Measurements from ENCODE around the gene AHDC1. TPM values are rescaled to one million over a fixed set of nuclear protein-coding genes. Genes with fewer than 3 reads are reported as not detected.

AHDC1 gene
- total and polyA plus RNA-seq, 2 experiments from 2014 or later: 13.3 to 14.4 TPM

DNA sequence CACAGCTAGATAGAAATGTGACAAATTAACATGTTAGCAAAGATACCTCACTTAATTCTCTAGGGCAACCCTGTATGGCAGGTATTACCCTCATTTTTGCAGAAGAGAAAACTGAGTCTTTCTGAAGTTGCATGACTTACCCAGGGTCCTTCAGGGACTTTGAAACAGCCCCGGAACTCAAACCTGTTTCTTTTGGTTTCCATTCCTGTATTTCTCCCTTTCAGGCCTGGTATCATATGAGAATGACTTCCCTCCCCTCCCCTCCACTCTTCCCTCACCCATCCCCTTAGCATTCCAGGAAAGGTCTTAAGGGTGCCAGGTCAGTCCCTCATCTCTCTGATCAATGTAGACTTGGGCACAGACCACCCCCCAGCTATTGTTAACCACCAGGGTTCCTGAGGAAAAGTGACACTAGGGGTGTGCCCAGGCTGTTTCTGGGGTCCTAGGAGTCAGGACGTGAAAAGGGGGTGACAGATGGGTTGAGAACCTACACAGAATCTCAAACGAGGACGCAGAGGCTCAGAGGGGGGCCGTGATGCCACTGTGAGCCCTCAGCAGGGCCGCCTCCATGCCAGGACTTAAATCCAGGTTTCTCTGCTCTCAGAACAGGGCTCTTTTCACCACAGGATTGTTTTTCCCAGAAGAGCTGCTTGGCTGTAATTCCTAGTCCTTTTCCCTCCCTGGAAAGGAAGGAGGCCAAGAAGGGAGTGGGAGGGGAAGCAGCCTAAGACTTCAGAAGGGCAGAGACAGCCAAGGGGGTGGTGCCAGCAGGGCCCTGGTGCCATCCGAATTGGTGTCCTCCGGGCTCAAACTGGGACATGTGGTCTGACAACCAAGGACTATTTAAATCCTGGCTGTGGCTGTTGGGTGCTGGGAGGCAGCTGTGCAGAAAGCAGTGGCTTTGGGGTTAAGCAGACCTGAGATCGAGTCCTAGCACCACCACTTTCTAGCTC, 111.9 kb downstream of the AHDC1 start:
- Histone ChIP-seq H3K4me1 (ENCODE audit: insufficient read depth) (peaks cover 16% of the 10 kb centered on the region), H3K79me2 (peaks cover 25% of the 10 kb centered on the region), H3K4me3 (no peak overlapping the region), H3K36me3 (replicated peaks; ENCODE audit: insufficient read depth, low read depth) (no peaks in the 10 kb centered on the region), H3K9me3 (ENCODE audit: low read depth) (no peaks in the 10 kb centered on the region), H3K27me3 (no peaks in the 10 kb centered on the region), H3K9me2 (replicated peaks; ENCODE audit: insufficient read depth) (no peaks in the 10 kb centered on the region), H3K4me2 (no peak overlapping the region), H2AFZ (no peak overlapping the region), H4K20me1 (ENCODE audit: insufficient read depth, poor library complexity, severe bottlenecking) (peaks cover 6% of the 10 kb centered on the region), H3K27ac (peak overlapping the region; percentile 79)
- TF ChIP-seq EZH2 (IDR thresholded peaks at IDR 0.05; ENCODE audit: borderline replicate concordance): no peak
- TF ChIP-seq, protein P1, sequence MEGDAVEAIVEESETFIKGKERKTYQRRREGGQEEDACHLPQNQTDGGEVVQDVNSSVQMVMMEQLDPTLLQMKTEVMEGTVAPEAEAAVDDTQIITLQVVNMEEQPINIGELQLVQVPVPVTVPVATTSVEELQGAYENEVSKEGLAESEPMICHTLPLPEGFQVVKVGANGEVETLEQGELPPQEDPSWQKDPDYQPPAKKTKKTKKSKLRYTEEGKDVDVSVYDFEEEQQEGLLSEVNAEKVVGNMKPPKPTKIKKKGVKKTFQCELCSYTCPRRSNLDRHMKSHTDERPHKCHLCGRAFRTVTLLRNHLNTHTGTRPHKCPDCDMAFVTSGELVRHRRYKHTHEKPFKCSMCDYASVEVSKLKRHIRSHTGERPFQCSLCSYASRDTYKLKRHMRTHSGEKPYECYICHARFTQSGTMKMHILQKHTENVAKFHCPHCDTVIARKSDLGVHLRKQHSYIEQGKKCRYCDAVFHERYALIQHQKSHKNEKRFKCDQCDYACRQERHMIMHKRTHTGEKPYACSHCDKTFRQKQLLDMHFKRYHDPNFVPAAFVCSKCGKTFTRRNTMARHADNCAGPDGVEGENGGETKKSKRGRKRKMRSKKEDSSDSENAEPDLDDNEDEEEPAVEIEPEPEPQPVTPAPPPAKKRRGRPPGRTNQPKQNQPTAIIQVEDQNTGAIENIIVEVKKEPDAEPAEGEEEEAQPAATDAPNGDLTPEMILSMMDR (IDR thresholded peaks at IDR 0.05; ENCODE audit: poor library complexity): no peak
- TF ChIP-seq EZH2phosphoT487 (IDR thresholded peaks at IDR 0.05; ENCODE audit: low read depth, severe bottlenecking, unreplicated experiment): no peak
- 78% methylated on average over 9 of the region's 9 CpGs for WGBS (ENCODE audit: low lambda C conversion rate, missing lambda C conversion rate)
- no peak for DNase-seq (ENCODE audit: low spot score)

DNA sequence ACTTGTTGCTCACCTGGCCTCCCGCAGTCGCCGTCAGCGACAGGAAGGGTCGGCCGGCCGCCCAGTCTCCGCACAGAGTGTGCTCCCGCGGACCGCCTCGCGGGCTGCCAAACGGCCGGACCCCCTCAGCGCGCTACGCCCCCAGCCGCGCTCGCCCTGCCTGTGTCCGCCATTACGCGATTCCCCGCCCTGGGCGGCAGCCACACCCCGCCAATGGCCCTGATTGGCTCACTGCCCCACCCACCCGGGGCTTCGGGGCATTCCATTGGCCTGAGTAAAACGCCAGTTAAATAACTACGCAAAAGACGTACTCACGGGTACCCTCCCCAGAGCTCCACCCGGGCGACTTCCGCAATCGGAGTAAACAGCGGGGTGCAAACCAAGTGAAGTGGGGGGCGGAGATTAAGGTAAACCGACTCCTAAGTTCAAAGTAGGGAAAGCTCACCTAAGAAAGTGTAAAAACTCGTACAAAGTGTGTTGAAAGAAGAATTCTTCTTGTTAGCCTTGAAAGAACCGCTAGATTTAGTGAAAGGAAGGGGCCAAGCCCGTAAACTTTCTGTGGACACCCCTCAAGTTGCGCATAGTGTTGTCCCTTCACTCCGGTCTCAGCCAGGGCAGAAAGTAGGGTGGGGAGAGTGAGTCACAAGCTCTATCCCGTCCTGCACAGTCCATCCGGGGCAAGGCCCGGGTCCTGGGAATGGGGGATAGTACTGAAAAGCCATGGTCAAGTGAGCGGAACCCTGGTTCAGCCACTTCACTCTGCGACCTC, 113.8 kb downstream of the AHDC1 start, which contains the start of gene WASF2:
Gene WASF2 (minus strand): TSS at position 195 of the 769 bp plus-strand sequence. CDS start 61,277 bp downstream, outside the sequence.
- TF ChIP-seq EZH2 (IDR thresholded peaks at IDR 0.05; ENCODE audit: borderline replicate concordance) (no peak), EZH2phosphoT487 (IDR thresholded peaks at IDR 0.05; ENCODE audit: low read depth, severe bottlenecking, unreplicated experiment) (no peak)
- TF ChIP-seq, protein P1 (IDR thresholded peaks at IDR 0.05; ENCODE audit: poor library complexity): no peak
- Histone ChIP-seq H3K79me2 (peaks cover 44% of the 10 kb centered on the region), H3K9me3 (ENCODE audit: low read depth) (no peaks in the 10 kb centered on the region), H4K20me1 (ENCODE audit: insufficient read depth, poor library complexity, severe bottlenecking) (peaks cover 25% of the 10 kb centered on the region), H2AFZ (peak within 1 kb of the TSS; percentile 54), H3K4me1 (ENCODE audit: insufficient read depth) (peaks cover 8% of the 10 kb centered on the region), H3K36me3 (replicated peaks; ENCODE audit: insufficient read depth, low read depth) (no peaks in the 10 kb centered on the region), H3K9me2 (replicated peaks; ENCODE audit: insufficient read depth) (no peaks in the 10 kb centered on the region), H3K27me3 (no peaks in the 10 kb centered on the region), H3K27ac (peak within 1 kb of the TSS; percentile 96), H3K4me3 (peak within 1 kb of the TSS; percentile 87), H3K4me2 (peak within 1 kb of the TSS; percentile 86)
- DNase-seq (ENCODE audit: low spot score): peak; percentile 98
- WGBS (ENCODE audit: low lambda C conversion rate, missing lambda C conversion rate): 3% methylated on average over 50 of the region's 50 CpGs

DNA sequence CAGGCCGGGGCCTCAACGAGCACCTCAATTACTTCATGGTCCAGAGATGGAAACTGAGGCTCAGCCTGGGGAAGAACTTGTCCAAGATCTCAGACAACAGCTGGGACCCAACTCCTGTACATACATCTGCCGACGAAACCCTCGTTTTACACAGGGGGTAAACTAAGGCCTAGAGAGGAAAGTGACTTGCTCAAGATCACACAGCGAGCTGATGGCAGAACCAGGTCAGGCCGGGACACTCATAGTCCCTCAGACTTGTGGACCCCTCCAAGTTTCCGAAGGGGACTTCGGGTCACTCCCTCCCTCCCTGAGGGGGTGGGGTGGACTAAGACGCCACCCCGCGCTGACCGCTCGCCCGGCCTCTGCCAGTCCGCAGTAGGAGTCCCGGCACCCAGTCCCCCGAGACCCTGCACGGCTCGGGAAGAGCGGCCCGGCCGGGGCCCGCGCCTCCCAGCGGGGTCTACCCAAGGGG, 114.4 kb downstream of the AHDC1 start:
- Histone ChIP-seq H3K4me3 (peak overlapping the region; percentile 87), H3K9me3 (ENCODE audit: low read depth) (no peaks in the 10 kb centered on the region), H4K20me1 (ENCODE audit: insufficient read depth, poor library complexity, severe bottlenecking) (peaks cover 31% of the 10 kb centered on the region), H3K4me2 (peak overlapping the region; percentile 86), H3K27me3 (no peaks in the 10 kb centered on the region), H3K27ac (peak overlapping the region; percentile 96), H3K4me1 (ENCODE audit: insufficient read depth) (peaks cover 8% of the 10 kb centered on the region), H2AFZ (peak overlapping the region; percentile 47), H3K79me2 (peaks cover 50% of the 10 kb centered on the region), H3K9me2 (replicated peaks; ENCODE audit: insufficient read depth) (no peaks in the 10 kb centered on the region), H3K36me3 (replicated peaks; ENCODE audit: insufficient read depth, low read depth) (no peaks in the 10 kb centered on the region)
- WGBS (ENCODE audit: low lambda C conversion rate, missing lambda C conversion rate): 1% methylated on average over 16 of the region's 26 CpGs
- DNase-seq (ENCODE audit: low spot score): no peak
- TF ChIP-seq, protein P1 (IDR thresholded peaks at IDR 0.05; ENCODE audit: poor library complexity): no peak
- TF ChIP-seq EZH2 (IDR thresholded peaks at IDR 0.05; ENCODE audit: borderline replicate concordance) (no peak), EZH2phosphoT487 (IDR thresholded peaks at IDR 0.05; ENCODE audit: low read depth, severe bottlenecking, unreplicated experiment) (no peak)
